Measurements from ENCODE around the gene SCFD2.
"Not testable (repeated sequence)": the region's sequence is repeated elsewhere in the genome, so short reads cannot be mapped to it uniquely, and the experiment has no call there.

SCFD2 gene

DNA sequence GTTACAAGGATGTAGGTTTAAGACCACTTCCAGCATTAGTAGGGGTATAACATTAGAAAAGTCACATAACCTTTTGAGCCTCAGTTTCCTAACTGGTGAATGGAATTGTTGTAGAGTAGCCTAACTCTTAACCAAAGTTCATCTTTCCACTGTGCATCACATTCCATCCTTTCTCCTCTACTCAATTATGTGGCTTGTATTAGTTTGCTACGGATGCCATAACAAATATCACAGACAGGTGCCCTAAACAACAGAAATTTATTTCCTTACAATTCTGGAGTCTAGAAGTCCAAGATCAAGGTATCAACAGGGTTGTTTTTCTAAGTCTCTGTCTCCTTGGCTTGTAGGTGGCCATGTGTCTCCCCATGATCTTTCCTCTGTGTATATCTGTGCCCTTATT, 271.8 kb downstream of the SCFD2 start:
- DNase-seq = no peak

GRCh38 chr4:53089936-53090729, 275.7 kb downstream of the SCFD2 start:
- no peak for DNase-seq

- DNase-seq = no peak
Measured at GRCh38 chr4:53088152-53088551, 277.7 kb downstream of the SCFD2 start.

DNA sequence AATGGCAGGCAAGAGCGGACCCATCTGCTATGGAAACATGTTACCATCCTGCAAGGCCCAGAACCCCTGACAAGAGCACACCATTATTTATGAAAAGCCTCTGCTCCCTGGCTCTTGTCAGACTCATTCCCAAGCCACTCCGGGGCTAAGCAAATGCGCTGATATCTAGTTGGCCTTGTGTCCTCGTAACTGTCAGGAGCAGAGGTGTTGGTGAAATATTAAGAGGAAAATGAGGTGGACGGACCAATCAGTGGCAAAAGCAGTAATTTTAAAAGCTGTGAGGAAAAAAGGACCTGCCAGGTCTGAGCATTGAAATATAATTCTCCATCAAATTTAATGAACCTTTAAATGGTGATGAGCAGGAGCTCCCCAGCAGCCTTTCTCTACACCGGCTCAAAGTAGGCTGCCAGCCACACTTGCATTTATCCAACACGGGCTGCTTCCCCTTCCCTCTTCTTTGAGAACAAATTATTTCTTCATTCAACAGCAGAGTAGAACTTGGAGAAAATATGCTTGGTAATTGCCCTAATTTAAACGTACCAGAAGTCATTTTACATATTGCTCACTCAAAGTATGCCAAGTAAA, 289.4 kb downstream of the SCFD2 start:
- no peak for DNase-seq

DNA sequence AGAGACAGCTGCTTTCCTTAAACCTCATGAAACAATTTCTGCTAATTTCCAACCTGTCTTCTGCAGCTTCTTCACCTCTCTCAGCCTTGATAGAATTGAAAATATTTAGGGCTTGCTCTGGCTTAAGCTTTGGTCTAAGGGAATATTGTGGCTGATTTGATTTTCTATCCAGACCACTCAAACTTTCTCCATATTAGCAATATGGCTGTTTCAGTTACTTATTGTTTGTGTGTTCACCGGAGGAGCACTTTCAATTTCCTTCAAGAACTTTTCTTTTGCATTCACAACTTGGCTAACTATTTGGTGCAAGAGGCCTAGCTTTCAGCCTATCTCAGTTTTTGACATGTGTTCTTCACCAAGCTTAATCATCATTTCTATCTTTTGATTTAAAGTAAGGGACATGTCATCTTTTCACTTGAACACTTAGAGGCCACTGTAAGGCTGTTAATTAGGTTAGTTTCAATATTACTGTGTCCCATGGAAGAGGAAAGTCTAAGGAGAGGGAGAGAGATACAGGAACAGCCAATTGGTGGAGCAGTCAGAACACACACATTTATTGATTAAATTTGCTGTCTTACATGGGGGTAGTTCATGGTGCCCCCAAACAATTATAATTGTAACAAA, 290.6 kb downstream of the SCFD2 start:
- DNase-seq = no peak

GRCh38 chr4:53068755-53069330, 297.0 kb downstream of the SCFD2 start:
- DNase-seq = no peak

- no peak for DNase-seq
Measured at GRCh38 chr4:53067125-53067802, 298.6 kb downstream of the SCFD2 start.

DNA sequence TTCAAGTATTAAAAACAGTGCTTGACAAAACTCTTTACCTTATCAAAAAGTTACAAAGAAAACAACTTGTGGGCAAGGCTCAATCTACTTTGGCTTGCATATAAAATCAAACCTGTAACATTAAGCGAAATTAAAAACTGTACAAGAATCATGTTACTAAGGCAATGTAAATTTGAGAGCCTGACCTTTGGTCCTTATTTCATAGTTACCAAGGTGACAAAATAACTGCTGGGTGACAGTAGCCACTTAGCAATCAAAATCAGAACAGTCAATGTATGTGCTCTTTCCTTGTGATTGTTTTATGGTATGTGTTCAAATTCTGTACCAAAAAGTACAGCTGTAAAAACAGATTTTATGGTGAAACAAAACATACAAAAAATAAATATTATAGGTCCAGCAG, 299.7 kb downstream of the SCFD2 start:
- no peak for DNase-seq

DNA sequence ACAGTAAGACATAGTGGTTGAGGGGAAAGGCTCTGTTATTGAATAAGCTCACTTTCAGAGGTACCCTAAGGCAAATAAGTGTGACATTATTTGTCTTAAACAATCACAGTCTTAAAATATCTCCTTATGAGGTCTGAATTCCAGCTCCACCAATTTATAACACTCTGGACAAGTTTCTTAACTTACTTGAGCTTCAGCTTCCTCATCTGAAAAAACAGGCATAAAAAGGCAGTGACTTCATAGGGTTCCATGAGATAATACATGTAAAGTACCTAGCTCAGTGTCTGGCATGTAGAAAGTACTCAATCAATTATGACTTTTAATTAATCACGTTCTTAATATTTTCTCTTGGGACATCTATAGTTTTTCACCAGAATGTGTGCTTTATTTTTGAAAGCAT, 301.3 kb downstream of the SCFD2 start:
- no peak for DNase-seq

DNA sequence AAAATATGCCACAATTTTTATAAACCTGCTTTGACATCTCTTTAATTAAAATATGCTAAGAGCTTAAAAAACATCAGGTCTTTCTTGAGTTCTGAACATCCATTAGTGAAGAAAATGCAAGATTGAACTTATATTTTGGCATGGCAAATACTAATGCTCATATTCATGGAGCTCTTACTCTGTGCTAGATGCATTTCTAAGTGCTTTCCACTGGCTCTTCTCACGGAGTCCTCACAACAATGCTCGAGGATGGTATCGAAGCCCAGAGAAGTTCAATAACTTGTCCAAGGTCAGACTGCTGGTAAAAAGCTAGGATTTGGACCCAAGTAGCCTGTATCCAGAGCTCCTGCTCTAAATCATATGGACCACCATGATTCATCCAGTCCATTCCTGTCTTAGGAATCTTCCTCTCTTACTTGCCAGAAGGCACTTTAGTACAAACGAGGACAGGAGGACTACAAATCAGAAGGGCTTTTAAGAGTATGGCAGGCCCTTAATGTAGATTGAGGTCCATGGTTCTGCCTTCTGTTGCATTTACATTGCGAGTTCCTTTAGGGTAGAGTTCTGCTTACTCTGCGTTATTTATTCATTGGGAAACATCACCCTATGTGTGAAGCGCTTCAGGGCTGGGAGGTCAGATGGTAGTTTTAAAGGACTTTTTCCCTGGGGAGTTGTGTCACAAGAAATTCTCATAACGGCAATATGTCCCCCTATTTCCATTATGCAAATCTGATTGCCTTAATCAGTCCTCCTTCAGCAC, 304.6 kb downstream of the SCFD2 start:
- DNase-seq = no peak

GRCh38 chr4:53060278-53060677, 305.6 kb downstream of the SCFD2 start:
- no peak for DNase-seq

DNA sequence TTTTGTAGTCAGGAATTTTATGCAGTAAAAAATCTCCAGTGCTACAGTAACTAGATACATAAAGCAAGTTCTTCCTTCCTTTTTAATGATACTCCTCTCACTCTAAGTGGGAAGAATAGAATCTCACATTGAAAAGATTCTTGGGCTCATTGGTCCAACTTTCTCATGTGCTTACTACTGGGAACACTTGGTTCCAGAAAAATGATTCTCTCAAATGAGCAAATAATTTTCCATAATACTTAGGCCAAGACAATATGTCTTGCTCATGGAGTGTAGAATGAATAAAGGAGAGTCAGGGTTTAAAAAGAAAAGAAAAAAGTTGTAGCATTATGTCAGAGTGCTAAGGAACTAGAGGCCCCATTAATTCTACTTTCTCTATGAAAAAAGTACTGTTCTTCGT, 306.0 kb downstream of the SCFD2 start:
- DNase-seq = no peak

DNA sequence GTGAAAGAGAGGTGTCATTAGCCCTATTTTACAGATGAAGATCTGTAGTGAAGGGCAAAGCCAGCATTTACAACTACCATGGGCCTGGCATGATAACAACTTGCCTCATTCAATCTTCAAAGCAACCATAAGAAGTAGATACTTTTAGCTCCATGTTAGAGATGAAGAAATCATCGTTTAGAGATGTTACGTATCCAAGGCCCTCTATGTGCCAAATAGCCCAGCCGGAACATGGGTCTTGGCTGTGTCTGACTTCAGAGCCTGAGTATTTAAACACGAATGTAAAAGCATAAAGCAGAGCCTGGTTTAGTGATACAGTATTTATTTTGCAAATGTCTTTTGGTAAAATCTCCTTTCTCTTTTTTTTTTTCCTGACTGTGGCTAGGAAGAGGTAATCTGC, 306.6 kb downstream of the SCFD2 start:
- DNase-seq = no peak

- no peak for DNase-seq
Measured at GRCh38 chr4:53057679-53058078, 308.2 kb downstream of the SCFD2 start.

DNA sequence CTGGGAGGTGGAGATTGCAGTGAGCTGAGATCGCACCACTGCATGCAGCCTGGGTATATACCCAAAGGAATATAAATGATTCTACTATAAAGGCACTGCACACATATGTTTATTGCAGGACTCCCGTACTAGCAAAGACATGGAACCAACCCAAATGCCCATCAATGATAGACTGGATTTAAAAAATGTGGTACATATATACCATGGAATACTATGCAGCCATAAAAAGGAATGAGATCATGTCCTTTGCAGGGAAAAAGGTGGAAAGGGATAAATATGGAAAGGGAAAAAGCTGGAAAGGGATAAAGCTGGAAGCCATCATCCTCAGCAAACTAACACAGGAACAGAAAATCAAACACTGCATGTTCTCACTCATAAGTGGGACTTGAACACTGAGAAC, 308.8 kb downstream of the SCFD2 start:
- not testable (repeated sequence) for DNase-seq

- DNase-seq = no peak
Measured at GRCh38 chr4:53055716-53056403, 310.0 kb downstream of the SCFD2 start.

- DNase-seq = no peak
Measured at GRCh38 chr4:53055274-53055673, 310.6 kb downstream of the SCFD2 start.

DNA sequence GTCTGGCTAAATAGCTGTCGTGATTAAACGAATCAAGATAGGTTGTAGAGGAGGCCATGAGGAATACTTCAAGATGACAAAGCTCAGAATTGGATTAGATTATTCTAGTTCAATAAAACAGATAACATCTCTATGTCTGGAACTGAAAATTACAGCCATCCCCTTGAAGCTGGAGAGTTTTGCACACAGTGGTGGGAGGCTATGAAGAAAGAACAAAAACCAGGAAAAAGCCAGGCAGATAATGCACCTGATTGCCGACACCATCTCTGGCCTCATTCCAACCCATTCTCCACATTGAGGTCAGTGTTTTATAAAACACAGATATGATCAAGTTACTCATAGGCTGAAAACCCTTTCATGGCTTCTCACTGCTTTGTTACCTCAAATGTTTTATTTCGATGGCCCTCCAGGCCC, 315.5 kb downstream of the SCFD2 start:
- no peak for DNase-seq

- no peak for DNase-seq
Measured at GRCh38 chr4:53049528-53049927, 316.3 kb downstream of the SCFD2 start.

DNA sequence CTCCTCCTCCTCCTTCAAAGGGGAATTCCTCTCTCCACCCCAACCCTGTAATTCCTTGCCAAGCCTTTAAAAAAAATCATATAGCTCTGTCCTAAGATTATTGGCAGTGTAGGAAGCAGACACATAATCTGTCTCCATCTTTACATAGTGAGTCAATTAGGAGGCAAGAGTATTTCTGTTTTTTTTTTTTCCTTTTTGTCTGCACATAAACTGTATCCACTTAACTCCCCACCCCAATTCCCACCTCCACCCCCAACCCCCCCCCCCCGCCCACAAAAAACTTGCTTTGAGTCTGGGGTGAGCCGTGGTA, 321.3 kb downstream of the SCFD2 start:
- DNase-seq = no peak

- DNase-seq = no peak
Measured at GRCh38 chr4:53043891-53044650, 321.8 kb downstream of the SCFD2 start.

All from activated CD4-positive, CD25-positive, alpha-beta regulatory T cell (primary cell).